AG10803 (cell line): ENCODE measurements around the gene C17orf113.

Experiments used
- DNase-seq: peaks from one replicate; pipeline ENCODE4 v3.0.0; 2010; ENCODE audit warnings: low read depth
- H3K4me3 ChIP-seq: 2 replicates; pipeline ENCODE4 v1.5.1; 2011; ENCODE audit warnings: mild to moderate bottlenecking, low read length, control low read depth
- TF ChIP-seq, protein P1 (sequence below): conservative IDR thresholded peaks from 2 replicates; pipeline ENCODE4 v1.5.1; 2011; ENCODE audit warnings: mild to moderate bottlenecking, low read length, control low read depth, inconsistent platforms

Gene C17orf113

DNA sequence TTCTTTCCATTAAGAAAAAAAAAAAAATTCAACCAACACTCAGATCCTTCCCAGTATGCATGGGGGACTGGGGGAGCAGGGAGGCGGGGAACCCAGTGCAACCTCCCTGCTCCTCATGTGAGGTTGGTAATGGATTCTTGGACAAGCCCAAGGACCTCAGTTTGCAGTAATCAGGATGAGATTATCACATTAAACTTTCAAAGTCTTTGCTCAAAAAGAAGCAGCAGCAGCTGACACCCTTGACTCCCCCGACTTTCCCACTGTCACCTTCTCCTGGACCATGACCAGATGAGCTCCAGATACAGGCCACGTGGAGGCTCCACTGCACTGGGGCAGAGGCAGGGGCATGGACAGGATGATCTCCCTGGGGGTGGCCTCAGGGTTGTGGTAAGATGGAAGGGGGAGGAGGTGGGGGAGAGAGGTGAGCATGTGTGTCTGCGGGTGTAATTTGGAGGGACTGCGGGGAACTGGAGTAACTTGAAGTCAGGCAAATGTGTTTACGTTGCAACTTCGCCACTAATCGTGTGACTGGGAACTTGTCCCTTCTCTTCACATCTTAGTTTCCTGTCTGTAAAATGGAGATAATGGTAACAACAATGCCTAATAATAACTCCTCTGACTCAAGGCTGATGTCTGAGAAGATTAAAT lies 28.1 kb upstream of the C17orf113 start:
- H3K4me3 ChIP-seq: no peak overlapping the region
- TF ChIP-seq, protein P1, sequence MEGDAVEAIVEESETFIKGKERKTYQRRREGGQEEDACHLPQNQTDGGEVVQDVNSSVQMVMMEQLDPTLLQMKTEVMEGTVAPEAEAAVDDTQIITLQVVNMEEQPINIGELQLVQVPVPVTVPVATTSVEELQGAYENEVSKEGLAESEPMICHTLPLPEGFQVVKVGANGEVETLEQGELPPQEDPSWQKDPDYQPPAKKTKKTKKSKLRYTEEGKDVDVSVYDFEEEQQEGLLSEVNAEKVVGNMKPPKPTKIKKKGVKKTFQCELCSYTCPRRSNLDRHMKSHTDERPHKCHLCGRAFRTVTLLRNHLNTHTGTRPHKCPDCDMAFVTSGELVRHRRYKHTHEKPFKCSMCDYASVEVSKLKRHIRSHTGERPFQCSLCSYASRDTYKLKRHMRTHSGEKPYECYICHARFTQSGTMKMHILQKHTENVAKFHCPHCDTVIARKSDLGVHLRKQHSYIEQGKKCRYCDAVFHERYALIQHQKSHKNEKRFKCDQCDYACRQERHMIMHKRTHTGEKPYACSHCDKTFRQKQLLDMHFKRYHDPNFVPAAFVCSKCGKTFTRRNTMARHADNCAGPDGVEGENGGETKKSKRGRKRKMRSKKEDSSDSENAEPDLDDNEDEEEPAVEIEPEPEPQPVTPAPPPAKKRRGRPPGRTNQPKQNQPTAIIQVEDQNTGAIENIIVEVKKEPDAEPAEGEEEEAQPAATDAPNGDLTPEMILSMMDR: no peak
- no peak for DNase-seq

DNA sequence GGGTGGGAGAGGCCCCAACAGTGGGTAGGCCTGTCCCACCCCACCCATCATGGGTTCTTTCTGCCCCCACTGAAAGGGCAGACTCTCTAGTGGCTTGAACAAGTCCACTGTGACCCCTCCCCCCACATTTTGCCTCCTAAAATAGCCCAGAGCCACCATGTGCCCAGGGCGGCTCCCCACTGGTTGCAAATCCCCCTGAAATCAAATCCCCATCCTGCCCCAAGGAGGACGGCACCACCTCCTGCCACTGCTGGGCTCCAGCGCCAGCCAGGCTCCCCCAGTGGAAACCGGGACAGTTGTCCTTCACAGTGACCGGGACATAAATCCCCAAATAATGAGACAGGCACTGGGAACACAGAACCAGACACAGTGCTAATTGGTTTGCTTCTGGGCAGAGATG lies 27.4 kb upstream of the C17orf113 start:
- DNase-seq: no peak
- TF ChIP-seq, protein P1: no peak
- H3K4me3 ChIP-seq: no peak overlapping the region

DNA sequence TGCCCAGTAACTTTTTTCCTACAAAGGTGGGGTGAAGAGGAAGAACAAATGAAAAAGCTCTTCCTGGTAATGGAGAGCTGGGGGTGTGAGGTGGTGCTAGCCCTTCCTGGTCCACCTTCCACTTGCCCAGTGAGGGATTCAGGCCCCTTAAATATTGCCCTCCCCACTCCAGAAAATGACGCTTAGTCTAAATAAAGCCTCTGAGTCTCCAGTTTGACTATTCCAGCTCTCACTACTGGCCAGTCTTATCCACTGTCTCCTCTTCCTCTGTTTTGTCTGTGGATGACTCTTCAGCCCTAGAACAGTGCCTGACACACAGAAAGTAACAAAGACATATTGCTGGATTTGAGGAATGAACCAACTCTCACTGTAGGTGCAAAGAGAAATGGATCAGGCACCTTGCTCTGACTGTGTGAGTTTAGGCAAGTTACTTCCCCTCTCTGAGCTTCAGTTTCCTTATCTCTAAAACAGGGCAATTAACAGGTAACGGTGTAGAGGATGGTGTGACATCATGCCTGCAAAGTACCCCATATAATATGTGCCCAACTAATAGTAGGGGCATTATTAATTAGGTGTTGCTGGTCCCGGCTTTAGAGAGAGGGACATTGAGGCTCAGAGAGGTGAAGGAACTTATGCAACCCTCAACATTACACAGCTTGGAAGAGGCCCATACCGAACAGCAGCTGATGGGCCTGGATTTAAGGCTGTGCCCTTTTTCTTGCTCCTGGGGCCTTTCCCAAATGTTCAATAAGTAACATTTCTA lies 26.6 kb upstream of the C17orf113 start:
- no peak overlapping the region for H3K4me3 ChIP-seq
- TF ChIP-seq, protein P1: no peak
- DNase-seq: no peak

DNA sequence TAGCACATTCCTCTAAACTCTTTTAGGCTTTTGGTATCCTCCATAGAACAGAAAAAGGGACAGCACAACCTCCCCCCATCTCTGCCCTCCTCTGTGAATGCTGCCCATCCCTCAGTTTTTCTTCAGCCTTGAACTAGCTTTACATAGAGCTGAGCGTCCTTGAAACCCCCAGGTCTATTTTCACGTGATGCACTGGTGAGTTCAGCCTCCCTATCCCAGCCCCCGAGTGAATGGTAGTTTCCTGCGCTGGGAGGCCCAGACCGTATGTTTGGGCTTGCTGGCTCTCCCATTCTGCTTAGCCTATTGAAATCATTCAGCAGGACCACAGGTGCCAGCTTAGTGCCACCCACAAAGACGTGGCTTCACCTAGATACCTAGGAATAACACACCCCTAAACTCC lies 25.4 kb upstream of the C17orf113 start:
- no peak overlapping the region for H3K4me3 ChIP-seq
- TF ChIP-seq, protein P1: no peak
- DNase-seq: no peak

DNA sequence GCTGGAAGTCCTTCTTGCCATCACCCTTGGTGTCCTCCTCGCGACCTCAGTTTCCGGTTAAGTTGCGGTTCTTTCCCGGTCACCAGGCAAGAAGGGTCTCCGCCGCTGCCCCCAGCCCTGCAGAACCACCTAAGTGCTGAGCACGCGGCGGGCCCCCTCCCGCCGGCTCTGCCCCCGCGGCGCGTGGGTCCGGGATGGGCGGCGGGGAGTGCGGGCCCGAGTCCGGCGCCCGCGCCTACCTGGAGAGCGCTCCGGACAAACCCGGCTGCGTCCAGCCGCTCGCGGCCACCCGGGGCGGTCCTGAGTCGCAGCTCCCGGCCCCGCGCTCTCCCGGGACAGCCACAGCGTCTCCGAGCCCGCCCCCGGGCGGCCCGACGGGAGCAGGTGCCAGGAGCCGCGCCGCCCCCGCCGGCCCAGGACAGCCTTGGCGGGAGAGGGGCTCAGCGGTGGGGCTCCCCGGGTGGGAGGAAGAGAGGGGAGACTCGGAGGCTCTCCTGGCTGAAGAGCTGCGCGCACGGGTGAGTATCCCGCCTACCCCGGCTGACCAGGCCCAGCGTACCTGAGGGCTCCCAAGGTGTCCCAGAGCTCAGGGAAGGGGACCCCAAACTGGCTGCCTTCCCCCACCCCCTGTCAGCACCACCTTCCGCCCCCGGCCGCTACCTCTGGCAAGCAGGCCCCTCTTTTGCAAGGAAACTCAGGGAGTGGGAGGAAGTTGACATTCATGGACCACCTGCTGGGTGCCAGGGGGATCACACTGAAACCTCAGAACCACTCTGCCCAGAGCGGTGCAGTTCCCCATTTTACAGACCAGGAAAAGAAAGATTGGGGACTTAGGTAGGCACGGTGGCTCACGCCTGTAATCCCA lies 22.2 kb upstream of the C17orf113 start:
- no peak overlapping the region for H3K4me3 ChIP-seq

DNA sequence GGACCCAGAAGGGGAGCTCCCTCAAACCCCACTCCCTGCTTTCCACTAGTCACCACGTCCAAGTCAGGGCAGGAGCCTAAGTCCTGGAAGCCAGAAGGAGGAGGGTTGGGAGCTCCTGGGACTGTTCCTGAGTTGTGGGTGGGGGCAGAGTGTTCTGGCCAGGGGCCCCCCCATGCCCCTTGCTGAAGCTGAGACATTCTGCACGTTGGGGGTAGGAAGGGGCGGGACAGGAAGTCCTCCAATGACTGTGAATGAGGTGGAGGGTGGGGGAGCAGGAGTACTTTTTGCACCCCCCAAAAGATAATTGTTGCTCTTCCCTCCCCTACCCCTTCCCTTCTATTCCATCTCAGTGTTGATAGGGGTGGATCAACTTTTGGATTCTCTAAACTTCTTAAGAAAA lies 21.4 kb upstream of the C17orf113 start:
- no peak overlapping the region for H3K4me3 ChIP-seq
- no peak for DNase-seq
- TF ChIP-seq, protein P1: no peak

More for the DNA sequence above, 22.2 kb upstream of the C17orf113 start:
- no peak for DNase-seq
- TF ChIP-seq, protein P1: no peak
